Kidney tubule cell (primary cell): ENCODE results near the gene DYSF.

Experiments used
- DNase-seq: peaks from one replicate; pipeline ENCODE4 v3.0.0-alpha.2; 2018; ENCODE audit warnings: low spot score

DYSF gene

DNA sequence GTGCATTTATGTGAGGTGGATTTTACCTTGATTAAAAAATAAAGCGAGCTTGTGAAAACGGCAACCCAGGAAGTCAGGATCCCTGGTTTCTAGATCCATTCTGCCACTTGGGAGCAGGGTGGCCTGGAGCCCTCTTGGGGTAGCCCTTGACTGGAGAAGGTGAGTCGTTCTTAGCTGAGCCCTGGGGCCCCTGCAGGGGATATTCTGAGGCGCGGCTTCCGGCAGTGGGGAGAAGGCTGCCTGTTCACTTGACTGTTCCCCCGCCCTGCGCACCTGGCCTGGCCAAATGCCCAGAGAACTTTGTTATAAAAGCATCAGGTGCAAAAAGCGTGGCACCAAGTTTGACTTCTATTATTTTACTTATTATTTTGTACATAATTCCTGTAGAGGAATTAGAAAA is 221.9 kb downstream of the DYSF start:
- DNase-seq = no peak

DNA sequence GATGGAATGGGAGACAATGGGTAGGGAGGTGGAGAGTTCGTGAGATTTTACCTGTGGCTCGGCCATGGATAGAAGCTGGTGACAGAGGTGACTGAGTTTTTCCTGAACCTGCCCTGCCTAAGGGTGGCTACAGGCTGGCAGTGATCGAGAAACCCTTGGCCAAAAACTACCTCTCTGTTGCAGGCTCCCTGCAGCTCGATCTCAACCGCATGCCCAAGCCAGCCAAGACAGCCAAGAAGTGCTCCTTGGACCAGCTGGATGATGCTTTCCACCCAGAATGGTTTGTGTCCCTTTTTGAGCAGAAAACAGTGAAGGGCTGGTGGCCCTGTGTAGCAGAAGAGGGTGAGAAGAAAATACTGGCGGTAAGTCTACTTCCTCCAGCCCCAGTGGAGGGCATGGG is 225.5 kb downstream of the DYSF start:
- no peak for DNase-seq

DNA sequence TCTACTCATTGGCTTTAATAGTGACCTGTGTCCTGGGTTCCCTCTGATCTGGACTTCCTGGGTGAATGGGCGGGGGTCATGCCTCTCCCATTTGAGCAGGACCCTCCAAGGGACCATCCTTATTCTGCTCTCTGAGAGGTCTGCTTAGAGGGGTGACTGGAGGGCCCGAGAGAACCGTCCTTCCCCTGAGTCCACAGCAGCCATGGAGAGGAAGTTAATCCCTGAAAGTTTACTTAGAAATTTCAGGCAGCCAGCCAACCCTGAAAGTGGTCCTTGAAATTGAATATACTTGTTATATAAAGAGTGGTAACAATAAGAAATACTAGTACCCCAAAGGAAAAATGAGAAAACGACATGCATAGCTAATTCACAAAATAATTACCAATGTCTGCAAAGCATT is 226.1 kb downstream of the DYSF start:
- DNase-seq = no peak

DNA sequence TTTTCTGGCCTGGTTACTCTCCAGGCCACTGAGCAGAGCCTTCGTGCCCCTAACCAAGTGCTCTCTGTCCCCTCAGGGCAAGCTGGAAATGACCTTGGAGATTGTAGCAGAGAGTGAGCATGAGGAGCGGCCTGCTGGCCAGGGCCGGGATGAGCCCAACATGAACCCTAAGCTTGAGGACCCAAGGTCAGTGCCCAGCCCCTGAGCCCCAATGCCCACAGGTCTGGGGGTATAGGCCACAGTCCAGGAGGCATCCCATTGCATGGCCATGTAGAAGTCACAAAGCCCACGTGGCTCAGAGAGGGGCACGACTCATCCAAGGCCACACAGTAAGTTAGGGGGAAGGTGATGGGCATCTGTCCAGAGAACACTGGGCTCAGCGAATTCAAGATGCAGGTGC is 227.6 kb downstream of the DYSF start:
- no peak for DNase-seq

DNA sequence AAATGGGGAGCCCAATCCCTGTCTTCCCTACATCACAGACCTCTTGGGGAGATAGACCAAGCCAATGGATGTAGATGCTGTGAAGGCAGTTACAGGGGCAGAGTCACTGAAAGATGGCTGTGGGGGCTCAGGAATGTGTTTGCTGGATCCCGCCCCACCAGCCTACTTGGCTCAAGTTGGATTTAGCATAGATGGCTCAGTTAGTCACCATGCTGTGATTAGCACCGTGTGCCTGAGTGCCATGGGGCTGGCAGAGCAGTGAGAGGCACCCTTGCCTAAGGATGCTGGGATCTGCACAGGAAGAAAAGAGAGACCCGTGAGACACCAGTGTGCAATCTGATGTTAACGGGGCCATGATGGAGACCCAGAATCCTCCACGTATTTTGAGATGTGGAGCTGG is 228.3 kb downstream of the DYSF start:
- no peak for DNase-seq

DNA sequence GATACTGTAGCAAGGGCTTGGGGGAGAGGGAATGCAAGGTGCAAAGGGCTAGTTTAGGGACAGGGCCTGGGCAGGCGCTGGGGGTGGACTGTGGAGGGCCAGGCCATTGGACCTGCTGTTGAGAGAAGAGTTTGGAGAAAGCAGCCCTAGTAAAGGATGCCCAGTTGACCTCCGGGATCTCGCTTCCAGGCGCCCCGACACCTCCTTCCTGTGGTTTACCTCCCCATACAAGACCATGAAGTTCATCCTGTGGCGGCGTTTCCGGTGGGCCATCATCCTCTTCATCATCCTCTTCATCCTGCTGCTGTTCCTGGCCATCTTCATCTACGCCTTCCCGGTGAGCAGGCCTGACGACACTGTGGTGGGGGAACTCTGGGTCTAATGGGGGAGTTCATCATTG is 229.0 kb downstream of the DYSF start:
- no peak for DNase-seq

DNA sequence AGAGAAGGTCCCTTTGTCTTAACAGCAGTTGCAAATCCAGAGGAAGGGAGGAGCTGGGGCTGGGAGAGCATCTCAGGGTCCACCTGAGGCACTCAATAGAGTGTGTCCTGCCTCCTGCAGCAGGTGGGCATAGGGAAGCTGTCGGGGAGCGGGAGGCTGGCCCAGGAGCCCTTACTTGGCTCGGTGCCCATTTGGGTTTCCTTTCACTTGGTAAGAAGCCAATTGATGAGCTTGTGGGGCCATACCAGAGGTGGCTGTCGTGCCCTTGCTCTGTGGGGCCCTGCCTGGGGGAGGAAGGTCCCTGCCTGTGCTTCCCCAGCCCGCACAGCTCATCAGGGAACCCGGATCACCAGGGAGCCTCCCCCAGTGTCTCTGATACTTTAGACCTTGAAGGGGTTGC is 229.7 kb downstream of the DYSF start:
- DNase-seq = no peak

DNA sequence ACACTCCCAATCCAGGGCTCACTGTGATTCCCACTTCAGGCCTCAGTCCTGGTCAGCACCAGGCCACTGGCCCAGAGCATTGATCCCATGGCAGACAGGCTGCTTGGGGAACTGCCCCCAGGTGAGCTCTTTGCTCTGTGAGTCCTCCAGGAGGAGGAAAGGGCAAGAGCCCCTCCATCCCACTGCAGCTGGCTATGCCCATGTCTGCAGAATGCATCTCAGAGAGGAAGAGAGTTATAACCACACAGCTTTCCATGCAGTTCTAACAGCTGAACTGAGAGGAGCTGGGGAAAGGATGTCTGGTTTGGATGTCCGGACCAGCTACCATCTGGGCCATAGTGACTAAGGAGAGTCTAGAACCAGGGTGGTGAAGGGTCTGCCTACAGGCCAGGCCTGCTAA is 230.3 kb downstream of the DYSF start:
- no peak for DNase-seq

DNA sequence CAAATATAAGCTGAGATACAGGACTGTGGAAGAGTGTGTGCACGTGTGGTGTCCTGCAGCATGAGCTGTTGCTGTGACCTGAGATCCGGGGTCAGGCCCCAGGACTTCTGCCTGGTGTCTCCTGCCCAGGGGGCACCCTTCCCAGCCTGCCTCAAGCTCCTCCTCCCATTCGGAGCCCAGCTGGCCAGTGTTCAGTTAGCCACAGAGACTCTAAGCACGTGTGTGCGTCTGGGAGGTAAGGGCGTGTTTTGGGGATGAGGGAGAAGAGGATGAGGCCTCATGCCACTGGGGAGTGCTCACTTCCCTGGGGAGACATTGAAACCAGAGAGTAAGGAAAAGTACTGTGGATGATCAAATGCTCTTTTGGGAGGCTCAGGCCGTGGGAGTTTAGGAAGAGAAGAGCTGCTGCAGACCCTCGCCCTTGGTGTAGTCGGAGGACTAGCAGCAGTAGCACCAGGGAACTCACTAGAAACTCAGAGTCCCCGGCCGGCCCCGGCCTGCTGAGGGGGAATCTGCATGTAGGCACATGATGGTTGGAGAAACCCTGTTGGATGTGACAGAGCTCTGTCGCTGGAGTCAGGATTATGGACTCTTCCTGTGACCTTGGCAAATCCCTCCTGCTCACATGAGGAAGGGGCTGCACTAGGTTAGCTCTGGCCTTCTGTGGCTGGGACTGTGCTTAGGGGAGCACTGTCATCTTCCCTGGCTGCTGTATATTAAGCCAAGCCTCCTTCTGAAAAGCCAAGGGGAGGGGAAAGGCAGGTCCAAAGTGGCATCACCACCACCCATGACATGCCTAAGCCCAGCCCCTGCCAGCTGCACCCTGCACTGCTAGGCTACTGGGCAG is 231.1 kb downstream of the DYSF start:
- DNase-seq = no peak

DNA sequence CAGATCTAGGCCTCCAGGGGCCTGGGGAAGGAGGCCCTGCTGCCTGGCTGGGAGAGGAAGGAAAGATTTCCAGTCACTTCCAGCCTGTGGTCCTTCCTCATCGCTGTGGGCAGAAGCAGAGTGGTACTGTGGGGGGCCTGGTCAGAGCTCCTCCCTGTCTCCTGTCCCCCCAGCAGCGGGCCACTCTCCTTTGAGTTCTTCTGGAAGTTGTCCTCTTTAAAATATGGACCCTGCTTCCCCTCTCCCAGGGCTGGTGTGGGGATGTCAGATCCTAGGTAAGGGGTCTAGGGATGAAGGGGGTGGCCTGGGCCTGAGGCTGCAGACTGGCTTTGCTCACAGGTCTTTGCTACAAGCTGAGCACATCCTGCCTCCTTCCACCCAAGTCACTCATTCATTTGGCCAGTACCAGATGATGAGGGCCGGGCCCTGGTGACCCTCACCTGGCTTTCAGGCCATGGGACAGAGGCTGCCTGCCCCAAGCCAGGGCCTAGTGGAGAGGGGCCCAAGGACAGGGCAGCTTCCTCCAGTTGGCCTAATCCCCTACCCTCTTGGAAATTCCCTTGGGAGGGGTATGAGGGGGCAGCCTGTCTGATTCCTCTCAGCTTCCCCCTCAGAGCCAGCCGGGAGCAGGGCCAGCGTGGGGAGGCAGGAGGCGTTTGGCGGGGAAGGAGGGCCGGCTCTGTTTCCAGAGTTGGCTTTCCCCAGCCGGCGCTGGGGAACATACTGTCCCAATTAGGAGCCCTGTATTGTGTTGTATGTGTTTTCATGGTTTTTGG is 231.9 kb downstream of the DYSF start:
- DNase-seq = no peak

DNA sequence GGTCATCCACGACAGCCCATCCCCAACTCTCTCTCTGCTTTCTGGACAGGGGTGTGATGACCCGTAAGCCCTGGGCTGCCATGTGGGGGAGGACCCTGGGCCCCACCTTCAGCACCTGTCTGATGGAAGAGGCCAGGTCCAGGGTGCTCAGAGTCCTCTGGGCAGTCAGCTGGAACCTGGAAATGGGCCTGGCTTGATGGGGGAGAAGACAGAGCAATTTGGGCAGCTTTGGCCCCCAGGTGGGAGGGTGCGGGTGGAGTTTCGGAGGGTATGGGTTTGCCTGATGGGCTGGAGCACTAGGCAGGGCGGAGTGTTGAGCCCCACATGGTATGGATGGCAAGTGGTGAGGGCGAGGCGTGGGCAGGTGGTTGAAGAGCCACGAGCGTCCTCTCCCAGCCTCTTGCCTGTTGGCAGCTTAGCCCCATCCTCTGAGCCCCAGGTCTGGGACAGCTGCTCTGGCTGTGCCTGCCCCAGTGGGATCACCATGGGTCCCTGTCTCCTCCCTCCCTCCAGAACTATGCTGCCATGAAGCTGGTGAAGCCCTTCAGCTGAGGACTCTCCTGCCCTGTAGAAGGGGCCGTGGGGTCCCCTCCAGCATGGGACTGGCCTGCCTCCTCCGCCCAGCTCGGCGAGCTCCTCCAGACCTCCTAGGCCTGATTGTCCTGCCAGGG is 232.7 kb downstream of the DYSF start:
- no peak for DNase-seq

DNA sequence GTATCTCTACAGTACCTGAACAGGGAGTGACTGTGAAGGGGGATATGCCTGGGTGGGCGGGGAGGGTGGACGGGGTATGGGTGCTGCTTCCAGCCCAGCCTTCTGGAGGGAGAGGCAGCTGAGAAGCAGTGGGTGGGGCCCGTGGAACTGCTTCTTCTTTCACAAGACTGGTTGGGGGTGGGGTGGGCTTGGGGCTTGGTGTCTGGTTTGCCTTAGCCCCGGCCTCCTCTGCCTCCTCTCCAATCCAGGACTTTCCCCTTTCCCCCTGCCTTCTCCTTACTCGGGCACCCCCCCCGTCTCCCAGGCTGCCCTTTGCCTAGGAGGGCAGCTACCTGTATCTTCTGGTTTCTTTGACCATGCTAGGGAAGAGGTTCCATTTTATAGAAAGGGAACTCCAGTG is 233.4 kb downstream of the DYSF start:
- no peak for DNase-seq

DNA sequence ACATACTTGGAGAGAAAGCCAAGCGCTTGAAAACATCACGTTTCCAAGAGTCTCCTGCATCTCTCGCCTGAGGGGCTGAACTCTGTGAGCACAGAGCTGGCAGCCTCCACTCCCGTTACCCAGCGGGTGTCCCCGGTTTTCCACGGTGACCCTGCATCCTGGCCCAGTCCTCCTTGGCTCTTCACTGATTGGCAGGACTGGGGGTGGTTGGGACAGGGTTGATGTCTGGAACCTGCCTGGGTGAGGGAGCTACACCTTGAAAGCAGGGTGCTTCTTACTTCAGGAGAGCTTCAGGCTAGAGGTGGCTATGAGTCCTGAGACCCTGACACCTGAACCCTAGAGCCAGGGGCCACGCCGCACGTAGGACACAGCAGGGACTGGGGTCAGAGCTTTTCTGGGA is 234.1 kb downstream of the DYSF start:
- DNase-seq = no peak

DNA sequence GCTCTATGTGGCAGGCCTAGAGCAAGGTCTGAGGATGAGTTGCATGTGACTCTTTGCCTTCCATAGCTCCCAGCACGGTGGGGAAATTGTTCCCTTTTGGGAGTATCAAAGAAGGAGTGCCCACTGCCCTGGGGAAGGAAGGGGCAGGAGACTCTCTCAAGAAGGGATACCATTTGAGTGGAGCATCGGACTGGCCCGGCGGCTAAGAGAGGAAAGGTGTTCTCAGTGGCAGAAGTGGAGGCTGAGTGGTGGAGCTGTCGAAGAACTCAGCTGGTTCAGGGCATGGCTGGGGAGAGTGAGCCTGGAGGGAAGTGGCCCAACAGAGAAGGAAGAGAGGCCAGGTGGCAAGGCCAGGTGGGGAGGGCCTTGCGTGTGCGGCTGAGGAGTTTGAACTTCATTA is 235.2 kb downstream of the DYSF start:
- no peak for DNase-seq

DNA sequence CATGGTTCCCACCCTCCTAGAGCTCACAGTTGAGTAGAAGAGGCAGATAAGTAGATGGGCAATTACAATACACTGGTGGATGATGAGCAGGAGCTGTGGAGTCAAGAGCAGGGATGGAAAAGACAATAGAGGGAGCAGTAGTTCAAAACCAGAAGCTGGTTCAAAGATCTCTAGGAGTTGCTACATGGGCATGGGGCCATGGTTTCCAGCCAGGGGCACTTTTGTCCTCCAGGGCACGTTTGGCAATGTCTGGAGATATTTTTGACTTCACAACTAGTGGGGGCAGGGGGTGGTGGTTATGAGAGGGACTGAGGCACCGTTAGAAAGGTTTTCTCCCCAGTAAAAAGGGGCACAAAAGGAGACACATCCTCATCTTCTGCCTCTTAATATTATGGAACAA is 236.0 kb downstream of the DYSF start:
- no peak for DNase-seq

DNA sequence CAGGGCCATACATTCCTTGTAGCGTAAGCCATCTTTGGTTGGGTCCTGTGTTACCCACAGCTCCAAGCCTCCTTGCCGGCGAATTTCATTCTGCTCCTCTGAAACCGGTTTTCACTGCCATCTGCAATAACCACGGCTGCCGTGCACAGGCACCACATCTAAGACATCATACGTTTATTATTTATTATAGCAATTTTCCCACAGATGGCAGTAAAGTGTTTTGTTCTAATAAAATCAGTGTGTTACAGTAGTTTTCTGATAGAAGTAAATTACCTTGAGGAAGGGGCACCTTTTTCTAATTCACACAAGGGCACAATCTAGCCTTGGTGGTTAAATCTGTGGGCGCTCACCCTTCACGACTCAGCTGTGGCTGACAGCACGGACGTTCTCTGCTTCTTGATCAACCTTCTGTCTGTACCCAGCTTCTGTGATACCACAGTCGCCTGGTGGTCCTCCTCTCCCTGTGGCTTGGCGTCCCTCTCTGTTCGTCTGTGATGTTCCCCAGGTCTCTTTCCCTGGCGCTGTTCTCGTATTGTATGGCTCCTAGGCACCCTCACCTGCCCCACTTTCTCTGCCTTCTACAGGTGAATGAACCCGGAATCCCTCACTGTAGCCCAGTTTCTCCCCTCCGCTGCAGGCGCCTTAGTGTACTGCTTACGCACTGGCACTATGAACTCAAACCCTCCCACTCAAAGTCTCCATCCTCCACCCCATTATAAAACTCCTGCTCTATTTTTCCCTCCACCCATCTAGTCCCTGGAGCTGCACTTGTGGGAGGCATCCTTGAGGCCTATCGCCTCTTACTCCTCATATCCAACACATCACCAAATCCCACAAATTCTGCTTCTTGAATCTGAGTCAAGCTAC is 236.8 kb downstream of the DYSF start:
- no peak for DNase-seq

DNA sequence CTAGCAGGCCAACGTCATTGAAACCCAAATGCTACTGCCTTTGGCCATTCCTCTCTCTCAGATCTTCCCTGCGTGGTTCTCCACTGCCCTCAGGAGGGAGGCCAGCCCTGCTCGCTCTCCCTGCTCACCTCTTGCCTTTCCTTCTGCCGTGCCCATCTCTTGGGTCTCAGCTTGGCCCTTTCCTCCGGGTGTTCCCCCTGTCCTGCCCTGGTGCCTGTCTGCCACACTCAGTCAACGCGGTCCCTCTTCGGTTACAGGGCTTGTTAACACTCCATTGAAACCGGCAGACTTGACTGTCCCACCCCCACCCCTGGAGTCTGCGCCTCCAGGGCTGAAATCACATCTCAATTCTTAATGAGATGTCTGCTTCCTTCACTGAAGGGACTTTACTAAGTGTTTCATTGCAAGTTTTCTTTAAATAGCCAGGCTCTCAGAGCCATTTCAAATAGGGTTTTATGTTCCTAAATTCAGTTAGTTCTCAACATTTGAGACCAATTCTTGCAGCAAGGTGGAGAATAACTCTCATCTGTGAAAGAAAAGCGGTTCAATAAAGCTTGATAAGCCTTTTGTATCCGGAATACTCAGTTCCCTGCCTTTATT is 237.6 kb downstream of the DYSF start:
- DNase-seq = no peak

DNA sequence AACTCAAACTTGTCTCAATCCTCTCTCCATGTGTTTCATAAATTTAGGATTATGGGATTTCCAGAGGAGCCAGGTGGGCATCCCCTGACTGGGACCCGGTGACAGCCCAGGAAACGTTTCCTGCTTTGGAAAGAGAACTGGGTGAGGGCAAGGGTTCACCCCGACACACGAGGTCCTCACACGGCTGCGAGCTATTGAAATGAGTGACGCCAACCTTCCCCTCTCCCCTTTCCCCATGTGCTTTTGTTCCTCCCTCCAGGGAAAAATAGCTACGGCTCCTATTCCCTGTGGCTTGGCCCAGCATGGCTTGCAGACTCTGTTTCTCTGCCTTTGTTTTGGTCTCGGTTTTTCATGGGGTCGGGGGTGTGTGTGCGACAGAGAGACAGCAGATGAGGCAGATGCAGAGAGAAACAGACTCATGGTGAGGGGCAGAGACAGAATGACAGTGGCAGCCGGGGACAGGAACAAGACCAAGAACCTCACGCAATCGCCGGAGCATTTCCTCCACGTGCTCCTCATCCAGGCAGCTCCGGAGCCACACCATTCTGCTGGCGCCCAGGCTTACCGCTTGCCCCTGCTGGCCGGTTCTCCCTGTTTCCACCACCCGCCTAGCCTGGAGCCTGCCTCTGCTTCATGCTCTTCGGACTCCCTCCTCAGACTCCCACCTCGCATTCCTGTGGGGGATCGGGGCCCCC is 238.5 kb downstream of the DYSF start:
- no peak for DNase-seq

DNA sequence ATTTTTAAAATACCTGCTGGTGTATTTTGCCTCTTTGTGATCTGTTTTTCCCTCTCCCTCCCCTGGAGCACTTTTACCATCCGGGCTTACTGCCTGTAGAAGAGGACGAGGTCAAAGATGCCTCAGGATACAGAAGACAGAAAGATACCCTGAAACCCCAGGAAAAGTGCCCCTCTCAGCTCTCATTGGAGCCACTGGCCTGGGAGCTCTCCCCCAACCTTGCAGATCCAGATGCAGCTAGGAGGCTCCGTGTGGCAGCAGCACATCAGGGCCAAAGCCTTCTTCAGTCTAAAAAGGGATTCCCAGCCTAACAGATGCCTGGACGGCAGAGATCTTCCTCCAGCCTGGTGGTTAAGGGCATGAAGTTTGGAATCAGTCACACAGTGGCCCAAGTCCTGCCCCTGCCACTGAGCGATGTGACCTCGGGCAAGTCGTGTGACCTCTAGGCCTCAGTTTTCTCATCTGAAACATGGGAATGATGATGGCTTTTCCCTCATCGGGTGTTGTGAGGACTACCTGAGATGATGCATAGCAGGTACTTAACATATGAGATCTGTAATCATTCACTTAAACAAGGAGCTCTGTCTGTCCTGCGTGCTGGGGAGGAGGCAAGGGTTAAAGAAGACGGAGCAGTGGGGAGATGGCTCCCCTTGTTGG is 239.4 kb downstream of the DYSF start:
- no peak for DNase-seq
